GM18858 (cell line): ENCODE results near the gene ITPR1.

Experiments used
- ATAC-seq: cut with Tn5 transposase; IDR thresholded peaks from one replicate; pipeline ENCODE4 v1.9.1; 2021; ENCODE audit not compliant: unreplicated experiment

Gene ITPR1

DNA sequence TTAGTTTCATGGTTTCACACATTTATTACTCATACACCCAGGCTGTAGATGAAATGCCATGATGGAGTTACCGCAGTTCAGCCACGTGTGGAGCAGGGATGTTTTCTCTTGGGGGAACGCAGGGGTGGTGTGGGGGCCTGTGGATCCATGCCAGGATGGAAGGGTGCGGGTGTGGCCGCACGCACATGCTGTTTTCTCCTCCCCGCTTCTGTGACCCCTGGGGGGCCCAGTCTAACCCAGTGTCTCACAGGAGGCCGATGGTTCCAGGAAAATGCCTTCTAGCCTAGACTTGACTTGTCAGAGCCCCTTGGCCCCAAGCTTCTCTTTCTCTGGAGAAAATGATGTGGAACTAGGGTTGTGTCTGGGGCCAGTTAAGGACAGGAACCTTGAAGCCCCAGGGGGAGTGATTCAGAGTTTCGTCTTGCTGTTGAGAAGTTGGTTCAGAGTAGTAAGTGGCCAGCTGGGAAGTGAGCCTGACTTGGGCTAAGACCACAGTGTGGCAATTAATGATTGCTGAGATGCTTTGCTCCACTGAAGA lies 245.7 kb downstream of the ITPR1 start:
- ATAC-seq = no peak

DNA sequence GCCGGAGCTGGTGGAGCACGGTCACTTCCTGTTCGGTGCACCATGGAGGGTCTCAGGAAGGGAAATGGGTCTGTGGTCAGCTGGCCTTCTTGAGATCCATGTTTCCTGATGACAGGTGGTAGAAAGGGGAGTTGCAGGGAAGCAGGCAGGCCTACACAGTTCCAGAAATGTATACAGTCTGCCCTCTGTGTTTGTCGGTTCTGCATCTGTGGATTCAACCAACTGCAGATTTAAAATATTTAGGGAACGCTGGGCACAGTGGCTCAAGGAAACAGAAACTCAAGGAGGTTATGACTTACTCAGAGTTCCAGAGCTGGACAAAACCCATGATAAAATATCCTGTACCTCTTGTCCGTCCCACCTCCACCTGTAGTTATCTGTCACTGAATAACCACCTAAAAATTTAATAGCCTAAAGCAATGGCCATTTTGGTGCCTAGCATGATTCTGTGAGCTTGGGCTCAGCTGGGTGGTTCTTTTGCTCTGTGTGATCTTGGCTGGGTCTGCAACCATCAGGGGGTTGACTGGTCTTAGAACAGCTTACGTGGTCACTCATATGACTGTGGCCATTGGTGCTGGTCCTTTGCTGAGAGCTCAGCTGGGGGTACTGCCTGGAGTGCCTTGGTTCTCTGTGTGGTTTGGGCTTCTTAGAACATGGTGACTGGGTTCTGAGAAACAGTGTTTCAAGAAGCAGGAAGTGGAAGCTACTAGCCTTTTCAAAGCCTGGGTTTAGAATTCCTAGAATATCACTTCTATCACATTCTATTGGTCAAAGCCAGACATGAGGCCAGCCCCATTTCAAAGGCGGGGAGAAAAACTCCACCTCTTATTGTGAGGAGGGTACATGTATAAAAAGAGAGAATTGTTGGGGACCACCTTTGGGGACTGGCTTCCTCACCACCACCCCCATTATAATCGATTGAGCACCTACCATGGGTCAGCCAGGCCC lies 246.4 kb downstream of the ITPR1 start:
- no peak for ATAC-seq

DNA sequence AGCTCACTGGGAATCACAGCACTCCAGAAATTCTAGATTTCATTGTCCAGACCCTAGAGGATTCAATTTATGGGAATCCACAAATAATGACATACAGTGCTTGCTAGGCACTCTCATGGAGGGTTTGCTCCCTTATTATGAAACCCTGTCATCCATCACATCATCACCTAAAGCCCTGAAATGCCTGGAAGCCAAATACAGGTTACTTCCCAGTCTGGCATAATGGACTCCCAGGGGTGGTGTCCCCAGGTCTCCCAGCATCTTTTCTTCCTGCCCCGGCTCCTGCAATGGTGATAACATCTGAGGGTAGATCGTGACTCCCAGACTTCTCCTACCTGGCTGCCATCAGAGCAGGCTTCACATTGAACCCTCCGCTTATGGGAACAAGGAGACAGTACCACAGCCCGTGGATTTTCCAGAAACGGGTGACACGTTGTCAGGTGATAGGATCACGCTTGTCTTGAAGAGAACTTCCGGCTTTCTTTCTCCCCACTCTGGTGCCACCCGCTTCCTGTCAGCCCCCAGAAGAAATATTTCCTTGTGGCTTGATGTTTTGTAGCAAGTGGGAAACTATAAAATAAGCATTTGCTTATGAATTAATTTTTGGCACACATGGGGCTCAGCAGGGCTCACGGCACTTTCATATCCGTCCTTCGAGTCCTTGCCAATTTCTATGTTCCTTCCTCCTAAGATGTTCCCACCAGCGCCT lies 247.4 kb downstream of the ITPR1 start:
- no peak for ATAC-seq

DNA sequence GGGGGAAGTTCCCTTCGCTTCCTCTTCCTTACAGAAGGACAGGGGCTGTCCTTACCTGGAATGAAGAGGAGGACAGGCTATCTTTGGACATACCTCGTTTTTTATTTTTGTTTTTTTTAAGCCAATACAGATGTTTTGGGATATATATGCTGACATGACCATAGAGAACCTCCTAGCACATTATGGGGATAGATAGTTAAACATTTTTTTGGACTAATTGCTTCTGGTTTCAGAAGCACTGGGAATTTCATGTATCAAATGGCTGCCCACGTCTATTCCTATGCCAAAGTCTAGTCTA lies 247.9 kb downstream of the ITPR1 start:
- no peak for ATAC-seq

DNA sequence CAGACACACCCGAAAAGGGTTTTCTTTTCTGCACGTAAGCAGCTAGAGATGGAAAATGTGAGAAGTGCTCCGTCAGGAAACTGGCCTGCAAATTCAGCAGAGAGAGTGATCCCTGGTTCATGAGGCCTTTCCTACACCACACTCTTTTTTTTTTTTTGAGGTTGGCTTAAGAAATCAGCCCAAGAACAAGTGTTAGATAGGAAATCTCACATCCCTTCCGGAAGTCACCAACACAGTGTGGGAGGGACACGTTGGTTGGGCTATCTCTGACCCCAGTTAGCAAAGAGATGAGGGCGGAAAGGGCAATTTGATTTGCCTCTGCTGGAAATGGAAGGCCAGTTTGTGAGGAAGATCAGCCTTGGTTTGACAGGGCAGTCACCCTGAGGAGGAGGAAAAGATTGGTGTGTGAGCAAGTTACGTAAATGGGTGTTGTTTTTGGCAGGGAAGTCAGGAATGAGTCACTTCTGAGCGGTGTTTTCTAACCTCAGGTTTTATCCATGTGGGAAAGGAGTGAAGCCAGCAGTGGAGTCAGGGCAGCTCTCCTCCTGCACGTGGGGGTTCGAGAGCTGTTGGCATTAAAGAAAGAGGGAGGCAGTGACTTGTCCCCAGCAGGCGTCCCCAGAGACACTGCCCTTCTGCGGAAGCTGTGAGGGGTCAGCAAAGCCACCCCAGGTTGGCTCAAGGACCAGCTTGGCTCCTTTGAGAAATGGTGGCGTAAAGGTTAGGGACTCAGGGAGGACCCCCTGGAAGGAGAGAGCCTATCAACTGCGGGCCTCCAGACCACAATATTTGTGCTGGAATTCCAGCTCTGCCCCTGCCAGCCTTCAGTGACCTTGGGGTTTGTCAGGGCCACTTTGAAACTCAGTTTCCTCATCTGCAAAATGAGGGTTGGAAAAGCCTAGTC lies 248.5 kb downstream of the ITPR1 start:
- no peak for ATAC-seq

DNA sequence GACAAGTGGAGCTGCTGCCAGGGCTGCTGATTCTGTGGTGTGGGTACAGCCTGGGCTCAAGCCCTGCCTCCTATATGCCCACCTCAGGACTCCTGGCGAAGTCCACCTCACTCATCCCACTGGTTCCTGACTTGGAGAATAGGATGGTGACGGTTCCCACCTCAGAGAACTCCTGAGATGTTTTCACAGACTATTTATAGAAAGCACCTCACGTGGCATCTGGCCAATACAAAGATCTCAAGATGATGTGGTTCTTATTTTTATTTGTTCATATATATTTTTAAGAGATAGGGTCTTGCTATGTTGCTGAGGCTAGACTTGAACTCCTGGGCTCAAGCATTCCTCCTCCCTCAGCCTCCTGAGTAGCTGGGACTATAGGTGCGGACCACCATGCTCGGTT lies 249.2 kb downstream of the ITPR1 start:
- ATAC-seq = no peak

DNA sequence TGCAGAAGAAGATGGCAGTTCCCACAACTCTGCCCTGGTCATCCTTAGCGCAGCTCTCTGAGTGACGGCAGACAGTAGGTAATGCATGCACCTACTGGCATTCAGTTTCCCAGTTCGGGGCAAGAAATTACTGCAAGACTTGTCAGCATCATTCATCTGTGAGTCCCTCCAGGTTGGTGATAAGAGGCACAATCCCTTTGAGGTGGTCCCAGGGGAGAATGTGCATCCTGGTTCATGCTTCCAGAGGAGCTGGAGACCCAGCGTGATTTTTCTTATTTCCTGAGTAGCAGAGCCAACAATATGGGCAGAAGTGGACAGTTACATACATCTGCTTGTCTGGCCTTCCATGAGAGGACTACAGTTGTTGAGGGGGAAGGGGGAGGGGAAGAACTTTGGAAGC lies 250.2 kb downstream of the ITPR1 start:
- ATAC-seq = no peak

DNA sequence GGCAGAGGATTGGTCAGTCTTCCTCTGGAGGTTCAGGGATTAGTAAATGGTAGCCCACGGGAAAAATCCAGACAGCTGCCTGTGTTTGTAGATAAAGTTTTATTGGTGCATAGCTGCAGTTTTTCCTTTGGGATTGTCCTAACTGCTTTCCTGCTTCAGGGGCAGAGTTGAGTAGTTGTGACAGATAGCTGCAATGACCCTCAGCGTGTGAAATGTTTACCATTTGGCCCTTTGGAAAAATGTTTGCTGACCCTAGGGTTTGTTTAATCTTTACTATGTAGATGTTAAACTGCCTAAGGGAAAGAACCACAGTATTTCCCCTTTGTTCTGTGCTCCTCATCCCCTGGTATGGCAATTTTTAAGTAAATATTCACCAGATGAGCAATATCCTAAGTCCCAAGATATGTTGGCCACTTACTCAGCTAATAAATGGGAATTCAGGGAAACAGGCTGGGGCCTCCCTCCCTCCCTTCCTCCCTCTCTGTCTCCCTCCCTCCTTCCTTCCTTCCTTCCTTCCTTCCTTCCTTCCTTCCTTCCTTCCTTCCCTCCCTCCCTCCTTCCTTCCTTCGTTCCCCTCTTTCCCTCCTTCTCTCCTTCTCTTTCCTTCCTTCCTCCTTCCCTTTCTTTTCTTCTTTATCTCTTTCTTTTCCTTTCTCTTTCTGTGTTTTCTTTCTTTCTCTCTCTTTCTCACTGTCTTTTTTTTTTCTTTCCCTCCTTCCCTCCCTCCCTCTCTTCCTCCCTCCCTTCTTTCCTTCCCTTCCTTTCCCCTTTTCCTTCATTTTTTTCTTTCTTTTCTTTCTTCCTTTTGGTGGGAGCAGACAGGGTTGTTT lies 251.5 kb downstream of the ITPR1 start:
- ATAC-seq = no peak

DNA sequence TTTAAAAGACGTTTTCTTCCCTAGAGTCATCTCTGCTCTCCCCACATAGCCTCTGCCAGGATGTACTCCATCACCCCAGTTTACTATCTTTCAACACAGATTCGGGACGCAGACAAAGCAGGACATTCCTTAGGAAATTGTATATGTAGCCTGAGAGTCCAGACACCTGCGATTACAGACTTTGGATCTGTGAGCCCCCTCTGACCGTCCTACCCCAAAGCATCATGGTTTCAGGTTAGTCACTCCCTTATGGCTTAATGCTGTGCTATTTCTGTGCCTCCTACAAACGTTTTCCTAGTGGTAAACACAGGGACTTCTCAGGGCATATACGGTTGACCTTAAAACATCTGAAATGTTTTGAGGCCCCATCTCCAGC lies 252.1 kb downstream of the ITPR1 start:
- no peak for ATAC-seq

DNA sequence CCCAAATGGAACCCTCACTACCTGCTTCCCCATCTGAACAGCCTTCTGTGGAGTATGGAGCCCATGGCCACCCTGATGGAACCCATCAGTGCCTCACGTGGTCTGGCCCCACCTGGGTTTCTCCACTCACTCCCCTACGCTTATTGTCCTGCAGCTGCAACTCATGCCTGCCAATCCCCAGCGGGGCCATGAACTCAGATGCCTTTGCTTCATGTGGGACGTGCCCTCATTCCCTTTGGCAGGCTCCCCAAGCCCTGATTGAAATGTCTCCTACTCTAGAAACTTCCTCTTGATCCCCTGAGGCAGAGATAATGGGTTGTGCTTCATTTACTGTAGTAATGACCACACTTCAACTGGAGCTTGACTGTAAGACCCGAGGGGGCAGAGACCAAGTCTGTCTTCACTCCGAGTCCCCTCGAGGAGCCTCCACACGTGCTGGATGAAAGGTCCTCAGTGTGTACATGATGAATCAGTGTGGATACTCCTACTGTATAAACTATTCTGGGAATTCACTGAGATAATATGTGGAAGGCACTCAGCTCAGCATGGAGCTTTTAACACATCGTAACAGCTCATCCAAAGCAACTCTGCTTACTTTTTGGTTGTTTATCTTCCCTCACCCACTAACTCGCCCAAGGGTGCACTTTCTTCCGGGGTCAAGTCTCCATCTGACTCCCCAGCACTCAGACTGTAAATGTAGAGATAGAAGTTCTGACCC lies 253.3 kb downstream of the ITPR1 start:
- ATAC-seq = no peak

DNA sequence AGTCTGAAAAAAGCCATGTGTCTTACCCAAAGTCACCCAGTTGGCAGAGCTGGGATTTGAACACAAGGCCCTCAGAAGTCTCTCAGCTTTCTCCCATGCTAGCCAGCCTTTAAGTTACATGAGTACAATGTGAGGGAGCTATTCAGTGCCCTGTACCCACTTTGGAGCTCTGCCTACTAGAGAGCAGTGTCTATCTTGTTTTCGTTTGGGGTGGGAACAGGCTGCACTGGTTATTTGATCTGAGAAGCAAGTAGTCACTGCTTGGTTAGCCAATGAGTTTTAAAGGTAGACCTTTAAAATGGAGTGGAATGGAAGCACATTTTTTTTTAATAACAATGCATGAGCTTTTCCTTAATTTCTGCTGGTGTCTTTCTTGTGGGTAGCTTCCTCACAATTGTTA lies 255.0 kb downstream of the ITPR1 start:
- ATAC-seq = no peak

DNA sequence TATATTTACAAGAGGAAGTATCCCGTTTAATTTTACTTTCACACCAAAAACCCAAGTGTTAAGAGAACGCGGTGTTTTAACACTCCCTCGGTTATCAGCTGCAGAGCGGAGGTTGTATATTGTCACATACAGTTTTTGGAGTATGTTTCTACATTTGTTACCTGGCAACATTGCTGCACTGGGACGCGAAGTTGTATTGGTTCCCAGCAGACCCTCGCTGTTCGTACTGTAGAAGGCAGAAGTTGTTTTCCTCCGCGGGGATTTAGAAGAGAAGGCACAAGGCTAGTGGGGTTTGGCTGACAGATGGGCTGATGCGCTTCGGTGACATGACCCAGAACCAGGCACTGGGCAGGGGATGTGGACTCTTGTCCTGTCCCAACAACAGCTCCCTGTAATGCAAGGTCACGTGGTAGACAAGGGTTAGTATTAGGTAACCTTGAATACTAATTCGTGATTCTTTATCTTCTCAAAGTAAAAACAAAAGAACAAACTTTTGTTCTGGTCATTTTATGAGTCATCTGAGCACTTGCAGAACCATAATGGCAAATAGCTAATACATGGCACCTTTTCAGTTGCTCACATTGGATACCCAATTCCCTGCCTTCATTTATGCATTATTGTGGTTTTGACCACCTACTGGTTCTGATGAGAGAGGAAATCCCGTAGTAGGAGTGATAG lies 255.7 kb downstream of the ITPR1 start:
- peak; percentile 46 for ATAC-seq

DNA sequence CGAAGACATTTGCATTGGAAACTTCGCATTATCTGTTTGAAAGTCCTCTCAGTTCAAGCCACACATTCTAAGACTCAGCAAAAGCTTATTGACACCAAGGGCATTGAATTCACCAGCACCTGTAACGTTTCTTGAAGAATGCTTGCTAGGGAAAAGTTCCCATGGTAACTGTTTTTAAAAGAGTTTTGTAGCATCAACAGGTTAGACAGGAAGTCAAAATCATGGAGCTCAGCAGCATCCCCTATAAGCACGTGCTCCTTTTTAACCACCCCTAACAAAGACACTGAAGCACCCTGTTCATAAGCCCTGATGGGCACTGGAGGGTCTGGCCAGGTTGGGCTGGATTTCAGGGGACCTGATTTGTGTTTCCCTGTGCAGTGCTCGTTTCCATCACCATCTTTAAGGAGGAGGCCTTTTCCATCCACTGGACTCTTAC lies 256.4 kb downstream of the ITPR1 start:
- ATAC-seq = peak; percentile 23

DNA sequence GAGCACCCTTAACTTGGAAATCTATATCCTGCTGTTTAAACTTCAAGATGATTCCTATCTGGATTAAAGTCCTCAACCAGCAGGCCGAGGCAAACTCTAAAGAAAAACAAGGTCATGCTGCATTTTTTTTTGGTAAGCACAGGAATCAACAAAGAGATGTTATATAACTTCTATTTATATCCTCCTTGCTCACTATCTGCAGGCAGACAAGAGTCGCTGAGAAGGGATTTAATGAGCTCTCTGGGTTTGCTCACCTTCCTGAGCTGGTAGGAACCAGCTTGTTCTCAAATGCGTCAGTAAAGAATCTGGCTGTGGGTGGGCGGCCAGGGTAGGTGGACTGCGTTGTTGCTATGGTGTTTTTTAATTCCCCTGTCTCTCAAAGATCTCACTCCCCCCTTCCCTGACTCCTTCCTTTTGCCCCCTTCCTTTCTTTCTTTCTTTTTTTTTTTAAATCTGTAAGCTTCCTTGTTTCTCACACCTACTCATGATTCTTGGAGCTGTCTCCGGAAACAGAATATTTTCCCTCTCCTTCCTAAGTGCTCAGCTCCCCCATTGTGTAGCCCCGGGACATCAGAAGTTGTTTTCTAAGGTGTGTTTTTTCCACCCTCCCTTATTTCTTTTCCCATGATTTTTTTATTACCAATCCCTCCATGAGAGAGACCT lies 257.3 kb downstream of the ITPR1 start:
- ATAC-seq = no peak

DNA sequence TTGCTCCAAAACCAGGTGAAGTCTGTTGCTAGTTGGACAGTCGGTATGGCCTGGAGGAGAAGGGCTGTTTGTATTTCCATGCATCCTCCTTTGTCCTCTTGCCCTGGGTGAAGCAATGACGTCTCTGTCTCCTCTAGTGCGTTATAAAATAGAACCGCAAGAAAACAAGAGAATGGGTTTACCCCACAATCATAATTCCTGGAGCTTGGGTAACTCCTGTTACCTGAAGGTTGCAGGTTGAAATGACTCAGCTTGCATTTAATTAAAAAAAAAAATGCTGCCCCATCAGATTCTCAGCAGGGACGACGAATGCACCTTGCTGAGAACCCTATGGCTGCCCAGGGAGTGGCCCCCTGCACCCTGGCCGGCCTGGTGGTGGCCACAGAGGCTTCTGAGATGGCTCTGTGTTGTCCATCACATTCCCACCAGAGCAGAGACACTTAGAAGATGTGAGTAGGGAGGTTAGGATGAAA lies 257.9 kb downstream of the ITPR1 start:
- ATAC-seq = no peak

DNA sequence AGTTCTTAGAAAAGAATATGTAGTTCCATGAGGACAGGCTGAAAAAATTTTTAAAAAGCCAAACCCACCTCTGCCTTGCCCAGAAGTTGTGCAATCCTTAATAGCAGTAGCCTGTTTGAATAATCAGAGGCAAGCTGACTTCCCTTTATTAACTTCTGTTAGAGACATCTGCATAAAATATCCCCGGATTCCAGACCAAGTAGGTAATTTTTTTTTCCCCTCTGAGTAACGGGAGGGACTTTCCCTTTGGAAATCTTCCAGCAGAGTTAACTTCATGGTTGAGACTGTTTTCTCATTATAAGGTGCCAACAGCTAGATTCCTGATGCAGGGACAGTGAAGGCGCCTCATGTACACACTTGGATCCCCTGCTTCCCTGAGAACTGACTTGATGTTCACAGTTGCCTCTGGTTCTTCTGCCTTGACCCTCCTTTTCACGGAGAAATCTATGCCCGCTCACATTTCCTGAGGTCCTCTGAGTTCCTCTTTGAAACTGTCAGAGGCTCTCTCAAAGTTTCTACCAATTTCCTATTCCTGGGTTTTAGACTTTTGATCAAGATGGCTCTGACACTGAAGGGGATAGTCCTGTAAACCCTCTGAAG lies 258.5 kb downstream of the ITPR1 start:
- no peak for ATAC-seq

DNA sequence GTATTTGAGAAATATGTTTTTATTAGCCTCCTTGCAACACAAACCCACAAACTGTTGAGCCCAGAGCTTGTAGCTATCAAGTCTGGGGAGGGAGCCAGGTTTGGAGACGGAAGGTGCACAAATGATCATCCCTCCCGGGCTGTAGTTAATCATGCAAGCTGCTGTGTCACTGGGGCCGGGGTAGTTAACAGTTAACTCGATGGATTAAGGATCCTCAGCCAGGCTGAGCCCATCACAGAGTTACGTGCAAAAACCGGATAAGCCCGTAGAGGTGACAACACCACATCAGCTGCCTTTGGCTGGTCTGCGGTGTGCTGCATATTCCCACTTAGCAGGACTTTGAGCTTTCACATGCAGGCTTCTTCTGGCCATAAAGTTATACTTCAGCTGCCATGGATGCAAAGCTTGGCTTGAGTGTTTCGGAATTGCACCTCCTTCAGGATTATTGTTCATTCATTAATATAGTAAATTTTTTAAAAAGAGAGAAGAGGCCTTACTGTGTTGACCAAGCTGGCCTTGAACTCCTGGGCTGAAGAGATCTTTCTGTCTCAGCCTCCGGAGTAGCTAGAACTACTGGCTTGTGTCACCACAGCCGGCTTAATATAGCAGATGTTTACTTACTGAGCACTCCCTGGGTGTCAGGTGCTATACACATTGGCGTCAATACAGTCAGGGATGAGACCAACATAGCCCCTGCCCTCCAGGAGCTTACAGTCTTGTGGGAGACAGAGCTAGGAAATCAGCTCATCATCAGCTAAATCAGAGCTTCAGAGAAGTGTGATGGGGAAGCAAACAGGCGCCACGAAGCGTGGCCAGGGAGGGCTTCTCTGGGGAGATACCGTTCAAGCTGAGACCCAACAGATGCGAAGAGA lies 259.3 kb downstream of the ITPR1 start:
- no peak for ATAC-seq
